ENCODE results near the gene ZNF41. TPM values are rescaled to one million over a fixed set of nuclear protein-coding genes. Genes with fewer than 3 reads are reported as not detected.

ZNF41 gene
- total RNA-seq, 4 donors from 2014 or later, result 4.9 to 14.7 (median 11.5) TPM

DNA sequence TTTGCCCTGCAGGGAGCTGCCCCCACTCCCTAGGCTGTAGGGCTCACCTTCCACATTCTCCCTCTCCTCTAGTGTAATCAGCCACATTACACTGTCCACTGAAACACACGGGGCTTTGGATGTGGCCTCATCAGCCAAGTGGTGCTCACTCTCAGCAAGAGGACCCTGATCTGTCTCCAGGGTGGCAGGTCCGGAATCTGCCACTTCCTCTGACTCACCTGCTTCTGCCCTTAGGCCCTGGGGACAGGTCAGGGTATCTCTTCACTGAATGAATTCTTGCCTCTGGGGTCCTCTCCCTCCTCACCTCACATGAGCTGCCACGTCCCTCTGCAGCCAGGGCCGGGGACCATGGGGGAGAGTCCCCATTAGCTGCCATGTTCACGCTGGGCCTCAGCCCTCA lies 15.9 kb downstream of the ZNF41 start:
- Histone ChIP-seq H3K9me3 (no peaks in the 10 kb centered on the region), H3K4me3 (no peak overlapping the region), H3K36me3 (no peaks in the 10 kb centered on the region), H3K27me3 (no peaks in the 10 kb centered on the region), H3K27ac (no peak overlapping the region), H3K4me1 (no peaks in the 10 kb centered on the region)
- no peak for DNase-seq
- intact Hi-C loops (cut with DNase I; ENCODE audit: low total_unique reads), result no loop called here
- TF ChIP-seq, protein P1, sequence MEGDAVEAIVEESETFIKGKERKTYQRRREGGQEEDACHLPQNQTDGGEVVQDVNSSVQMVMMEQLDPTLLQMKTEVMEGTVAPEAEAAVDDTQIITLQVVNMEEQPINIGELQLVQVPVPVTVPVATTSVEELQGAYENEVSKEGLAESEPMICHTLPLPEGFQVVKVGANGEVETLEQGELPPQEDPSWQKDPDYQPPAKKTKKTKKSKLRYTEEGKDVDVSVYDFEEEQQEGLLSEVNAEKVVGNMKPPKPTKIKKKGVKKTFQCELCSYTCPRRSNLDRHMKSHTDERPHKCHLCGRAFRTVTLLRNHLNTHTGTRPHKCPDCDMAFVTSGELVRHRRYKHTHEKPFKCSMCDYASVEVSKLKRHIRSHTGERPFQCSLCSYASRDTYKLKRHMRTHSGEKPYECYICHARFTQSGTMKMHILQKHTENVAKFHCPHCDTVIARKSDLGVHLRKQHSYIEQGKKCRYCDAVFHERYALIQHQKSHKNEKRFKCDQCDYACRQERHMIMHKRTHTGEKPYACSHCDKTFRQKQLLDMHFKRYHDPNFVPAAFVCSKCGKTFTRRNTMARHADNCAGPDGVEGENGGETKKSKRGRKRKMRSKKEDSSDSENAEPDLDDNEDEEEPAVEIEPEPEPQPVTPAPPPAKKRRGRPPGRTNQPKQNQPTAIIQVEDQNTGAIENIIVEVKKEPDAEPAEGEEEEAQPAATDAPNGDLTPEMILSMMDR (IDR thresholded peaks at IDR 0.05), result no peak
- no peak for TF ChIP-seq POLR2A (IDR thresholded peaks at IDR 0.05)

DNA sequence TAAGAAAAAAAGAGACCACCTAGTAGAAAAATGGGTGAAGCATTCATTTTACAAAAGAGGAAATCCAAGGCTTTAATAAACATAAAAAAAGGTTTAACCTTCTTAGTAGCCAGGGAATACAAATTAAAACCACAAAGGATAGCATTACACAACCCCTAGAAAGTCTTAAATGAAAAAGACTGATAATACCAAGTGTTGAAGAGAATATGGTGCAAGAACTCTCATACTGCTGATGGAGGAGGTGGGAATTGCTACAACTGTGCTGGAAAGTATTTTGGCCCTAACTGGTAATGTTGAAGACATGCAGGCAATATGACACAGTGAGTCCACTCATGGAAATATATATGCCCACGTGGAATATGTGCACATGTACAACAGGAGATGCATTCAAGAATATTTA lies 22.5 kb downstream of the ZNF41 start:
- no peak for DNase-seq
- no peak overlapping the region for H3K4me3 ChIP-seq
- no peaks in the 10 kb centered on the region for H3K36me3 ChIP-seq
- H3K27ac ChIP-seq, result no peak overlapping the region
- H3K9me3 ChIP-seq, result no peaks in the 10 kb centered on the region
- intact Hi-C loops (cut with DNase I; ENCODE audit: low total_unique reads), result no loop called here
- H3K27me3 ChIP-seq, result no peaks in the 10 kb centered on the region
- no peaks in the 10 kb centered on the region for H3K4me1 ChIP-seq
- TF ChIP-seq, protein P1 (IDR thresholded peaks at IDR 0.05), result no peak
- no peak for TF ChIP-seq POLR2A (IDR thresholded peaks at IDR 0.05)

DNA sequence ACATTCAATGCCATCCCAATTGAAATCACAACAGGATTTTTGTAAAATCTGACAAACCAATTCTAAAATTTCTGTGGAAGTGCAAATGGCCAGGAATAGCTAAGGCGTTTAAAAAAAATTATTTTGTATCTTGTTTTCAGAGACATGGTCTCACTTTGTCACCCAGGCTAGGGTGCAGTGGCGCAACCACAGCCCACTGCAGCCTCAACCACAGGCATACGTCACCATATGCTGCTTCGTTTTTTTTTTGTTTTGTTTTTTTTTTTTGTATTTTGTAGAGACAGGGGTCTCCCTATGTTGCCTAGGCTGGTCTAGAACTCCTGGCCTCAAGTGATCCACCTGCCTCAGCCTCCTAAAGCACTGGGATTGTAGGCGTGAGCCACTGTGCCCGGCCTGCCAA lies 24.5 kb downstream of the ZNF41 start:
- Histone ChIP-seq H3K4me1 (no peaks in the 10 kb centered on the region), H3K36me3 (no peaks in the 10 kb centered on the region), H3K4me3 (no peak overlapping the region), H3K27ac (no peak overlapping the region), H3K27me3 (no peaks in the 10 kb centered on the region), H3K9me3 (no peaks in the 10 kb centered on the region)
- DNase-seq, result no peak
- intact Hi-C loops (cut with DNase I; ENCODE audit: low total_unique reads), result no loop called here
- TF ChIP-seq POLR2A (IDR thresholded peaks at IDR 0.05), result no peak
- TF ChIP-seq, protein P1 (IDR thresholded peaks at IDR 0.05), result no peak

DNA sequence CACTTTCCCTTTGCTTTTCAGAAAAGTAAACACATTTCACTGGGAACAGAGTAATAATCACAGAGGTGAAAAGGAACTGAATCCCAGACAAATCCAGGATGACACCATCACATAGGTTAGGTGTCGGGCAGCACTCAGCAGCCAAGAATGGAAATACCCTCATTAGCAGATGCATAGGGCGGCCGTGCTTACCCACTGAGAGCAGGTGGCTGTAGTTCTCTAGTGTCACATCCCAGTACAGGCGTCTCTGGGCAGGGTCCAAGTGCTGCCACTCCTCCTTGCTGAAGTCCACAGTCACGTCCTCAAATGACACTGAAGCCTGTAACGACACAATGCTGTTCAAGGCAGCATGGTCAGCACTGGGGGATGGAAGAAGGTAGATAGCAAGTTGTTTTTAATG lies 26.9 kb downstream of the ZNF41 start:
- DNase-seq, result no peak
- intact Hi-C loops (cut with DNase I; ENCODE audit: low total_unique reads), result no loop called here
- H3K9me3 ChIP-seq, result no peaks in the 10 kb centered on the region
- H3K27me3 ChIP-seq, result no peaks in the 10 kb centered on the region
- no peaks in the 10 kb centered on the region for H3K4me1 ChIP-seq
- no peak for TF ChIP-seq POLR2A (IDR thresholded peaks at IDR 0.05)
- TF ChIP-seq, protein P1 (IDR thresholded peaks at IDR 0.05), result no peak
- H3K4me3 ChIP-seq, result no peak overlapping the region
- no peaks in the 10 kb centered on the region for H3K36me3 ChIP-seq
- no peak overlapping the region for H3K27ac ChIP-seq

DNA sequence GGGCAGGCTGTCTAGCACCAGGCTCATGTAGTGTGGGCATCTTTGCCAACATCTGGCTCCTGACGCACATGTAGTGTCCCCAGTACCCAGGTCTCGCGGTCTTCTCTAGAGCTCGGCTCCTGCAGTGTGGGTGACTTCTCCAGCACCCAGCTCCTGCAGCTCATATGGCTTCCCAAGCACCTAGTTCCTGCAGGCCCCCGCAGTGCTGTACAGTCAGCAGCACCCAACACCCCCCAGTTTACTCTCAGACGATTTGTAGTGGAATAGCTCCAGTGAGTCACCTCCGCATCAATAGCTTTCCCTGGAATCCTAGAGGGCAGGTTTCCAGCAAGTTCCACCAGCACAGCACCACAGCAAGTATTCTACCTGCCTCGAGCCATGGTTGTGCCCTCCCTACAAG lies 30.9 kb downstream of the ZNF41 start:
- TF ChIP-seq, protein P1 (IDR thresholded peaks at IDR 0.05), result no peak
- TF ChIP-seq POLR2A (IDR thresholded peaks at IDR 0.05), result no peak
- H3K4me1 ChIP-seq, result no peaks in the 10 kb centered on the region
- peaks cover 0 to 10% of the 10 kb centered on the region in 2 donors for H3K9me3 ChIP-seq
- DNase-seq, result no peak
- no peak overlapping the region for H3K27ac ChIP-seq
- intact Hi-C loops (cut with DNase I; ENCODE audit: low total_unique reads), result no loop called here
- H3K27me3 ChIP-seq, result no peaks in the 10 kb centered on the region
- H3K4me3 ChIP-seq, result no peak overlapping the region
- no peaks in the 10 kb centered on the region for H3K36me3 ChIP-seq
